ENCODE measurements around the gene CCDC69. TPM values are rescaled to one million over a fixed set of nuclear protein-coding genes. Genes with fewer than 3 reads are reported as not detected.

CCDC69 gene
- total RNA-seq, 2 experiments from 2014 or later: 119 to 123 TPM

GRCh38 chr5:151184316-151185042 lies 39.4 kb downstream of the CCDC69 start:
- intact Hi-C loops (cut with micrococcal nuclease; ENCODE audit: unreplicated experiment): no loop called here
- CTCF ChIA-PET (ENCODE audit: unreplicated experiment): interaction anchor here (0.7 kb wide), 1 partner anchor 627 kb away, joined by 3 read pairs; no protein-coding TSS in a partner anchor
- H3K4me2 ChIP-seq (ENCODE audit: low read length): no peak overlapping the region
- H4K20me1 ChIP-seq (ENCODE audit: insufficient read depth, low read length): no peaks in the 10 kb centered on the region
- no peak for DNase-seq (ENCODE audit: low spot score)
- no peaks in the 10 kb centered on the region for H3K4me1 ChIP-seq (ENCODE audit: insufficient read depth, low read length, poor library complexity, severe bottlenecking)
- no peak overlapping the region for H3K4me3 ChIP-seq (ENCODE audit: low read depth, low read length, poor library complexity, severe bottlenecking)
- H3K27ac ChIP-seq (ENCODE audit: low read depth, low read length, poor library complexity, severe bottlenecking): no peak overlapping the region
- no peaks in the 10 kb centered on the region; the same call in 1 of the 2 replicates for H3K79me2 ChIP-seq (ENCODE audit: insufficient read depth, low read depth, low read length)
- TF ChIP-seq EZH2phosphoT487 (IDR thresholded peaks at IDR 0.05; ENCODE audit: borderline replicate concordance, low read depth, low read length): no peak
- no peak for TF ChIP-seq CTCF (conservative IDR thresholded peaks at IDR 0.05; ENCODE audit: low read length)
- POLR2A ChIA-PET: interaction anchor here (1.3 to 1.4 kb wide), 2 partner anchors 18 to 50 kb away, joined by 3 to 4 read pairs; no protein-coding TSS in a partner anchor
- peaks cover 93% of the 10 kb centered on the region for H3K36me3 ChIP-seq (ENCODE audit: insufficient read depth, low read length)
- H3K9me3 ChIP-seq (ENCODE audit: low read length): peaks cover 9% of the 10 kb centered on the region; the same call in 1 of the 2 replicates
- H2AFZ ChIP-seq (ENCODE audit: low read length): no peak overlapping the region
- BruUV-seq (replicated peaks): no TSS peak
- H3K9me2 ChIP-seq (ENCODE audit: insufficient read depth, low read length): no peaks in the 10 kb centered on the region

- no peaks in the 10 kb centered on the region; the same call in 1 of the 2 replicates for H3K79me2 ChIP-seq (ENCODE audit: insufficient read depth, low read depth, low read length)
- H3K4me3 ChIP-seq (ENCODE audit: low read depth, low read length, poor library complexity, severe bottlenecking): no peak overlapping the region
- ChIA-PET POLR2A (interaction anchor here (1.2 to 1.4 kb wide), 3 partner anchors 8 to 51 kb away, joined by 3 to 4 read pairs (median 3); no protein-coding TSS in a partner anchor), CTCF (ENCODE audit: unreplicated experiment) (interaction anchor here (0.7 kb wide), 1 partner anchor 626 kb away, joined by 3 read pairs; no protein-coding TSS in a partner anchor)
- DNase-seq (ENCODE audit: low spot score): no peak
- no peak overlapping the region for H3K4me2 ChIP-seq (ENCODE audit: low read length)
- peaks cover 4% of the 10 kb centered on the region for H3K4me1 ChIP-seq (ENCODE audit: insufficient read depth, low read length, poor library complexity, severe bottlenecking)
- H3K9me2 ChIP-seq (ENCODE audit: insufficient read depth, low read length): no peaks in the 10 kb centered on the region
- no peaks in the 10 kb centered on the region for H4K20me1 ChIP-seq (ENCODE audit: insufficient read depth, low read length)
- TF ChIP-seq EZH2phosphoT487 (IDR thresholded peaks at IDR 0.05; ENCODE audit: borderline replicate concordance, low read depth, low read length) (no peak), CTCF (conservative IDR thresholded peaks at IDR 0.05; ENCODE audit: low read length) (no peak)
- H3K36me3 ChIP-seq (ENCODE audit: insufficient read depth, low read length): peaks cover 93% of the 10 kb centered on the region
- no TSS peak for BruUV-seq (replicated peaks)
- H3K27ac ChIP-seq (ENCODE audit: low read depth, low read length, poor library complexity, severe bottlenecking): no peak overlapping the region
- intact Hi-C loops (cut with micrococcal nuclease; ENCODE audit: unreplicated experiment): no loop called here
- no peak overlapping the region for H2AFZ ChIP-seq (ENCODE audit: low read length)
- H3K9me3 ChIP-seq (ENCODE audit: low read length): peaks cover under 1% of the 10 kb centered on the region; the same call in 1 of the 2 replicates
Measured at GRCh38 chr5:151183456-151184245, 40.2 kb downstream of the CCDC69 start.

Data from OCI-LY7 (cell line).